GM12878 (cell line): ENCODE measurements around the gene EVI5L. TPM values are rescaled to one million over a fixed set of nuclear protein-coding genes. Genes with fewer than 3 reads are reported as not detected.

Source experiments
- ATAC-seq: fragments of 200-7000 bp; cut with Tn5 transposase; 3 replicates; pipeline ENCODE4 v1.9.1; 2020; ENCODE audit warnings: mild to moderate bottlenecking, moderate library complexity
- BruUV-seq: library from RNA; stranded (reverse); fragments of 400-500 nt; replicated peaks from 2 replicates; lab custom pipeline; 2021; lab: Mats Ljungman, UMichigan
- CTCF ChIA-PET: fragments of 300-600 bp; sonication (Branson Sonifier 250); formaldehyde crosslinking; extraction: SDS; loops from one replicate; lab custom pipeline; 2021; ENCODE audit warnings: inconsistent platforms; lab: Yijun Ruan, JAX
- POLR2A ChIA-PET: fragments of 350-600 bp; formaldehyde crosslinking; extraction: SDS; loops from one replicate; lab custom pipeline; 2021; ENCODE audit warnings: inconsistent platforms; lab: Charles Lee
- RAD21 ChIA-PET: fragments of 300-600 bp; sonication (Branson Sonifier 250); formaldehyde crosslinking; loops from one replicate; lab custom pipeline; 2023; ENCODE audit warnings: antibody characterized with exemption; ENCODE audit not compliant: unreplicated experiment; lab: Charles Lee
- SMC1A ChIA-PET: fragments of 300-600 bp; sonication (Branson Sonifier 250); formaldehyde crosslinking; loops from one replicate; lab custom pipeline; 2023; ENCODE audit not compliant: unreplicated experiment, uncharacterized antibody; lab: Charles Lee
- DNase-seq: peaks from one replicate; pipeline ENCODE4 v3.0.0-alpha.2; 2011; ENCODE audit warnings: low read depth, low spot score
- FAIRE-seq: peaks from 3 replicates; lab custom pipeline; 2011; peaks lifted over from hg19 to GRCh38; lab: Jason Lieb, UNC
- H2AFZ ChIP-seq: 2 replicates; pipeline ENCODE4 v1.6.0; 2011; ENCODE audit warnings: low read depth, low read length, control low read depth; ENCODE audit not compliant: control insufficient read depth
- H3K27ac ChIP-seq: 2 replicates; pipeline ENCODE4 v1.5.1; 2011; ENCODE audit warnings: control low read depth; ENCODE audit not compliant: control insufficient read depth, insufficient read depth
- H3K27me3 ChIP-seq, 2 experiments: replicated peaks in 1 of 2; 2 replicates each; pipeline versions ENCODE4 v1.6.0 to v1.6.1; 2011; ENCODE audit warnings: low read length in 1 of 2; ENCODE audit not compliant: control insufficient read depth in 2 of 2, insufficient read depth in 2 of 2
- H3K36me3 ChIP-seq, 2 experiments: 2 replicates each; pipeline ENCODE4 v1.5.1; 2011; ENCODE audit warnings: low read length in 1 of 2; ENCODE audit not compliant: control insufficient read depth in 2 of 2, insufficient read depth in 2 of 2
- H3K4me1 ChIP-seq: 2 replicates; pipeline ENCODE4 v1.6.1; 2011; ENCODE audit warnings: mild to moderate bottlenecking, low read length, moderate library complexity, mixed read lengths; ENCODE audit not compliant: control insufficient read depth, insufficient read depth
- H3K4me2 ChIP-seq: 2 replicates; pipeline ENCODE4 v1.6.0; 2011; ENCODE audit warnings: control low read depth; ENCODE audit not compliant: control insufficient read depth, insufficient read depth
- H3K4me3 ChIP-seq: fragments of 200-600 bp; sonication (generic); 2 replicates; pipeline ENCODE4 v1.5.1; 2016
- H3K79me2 ChIP-seq: 2 replicates; pipeline ENCODE4 v1.6.0; 2011; ENCODE audit warnings: low read length; ENCODE audit not compliant: control insufficient read depth, insufficient read depth
- H3K9ac ChIP-seq: 2 replicates; pipeline ENCODE4 v1.8.0; 2011; ENCODE audit warnings: low read length, control low read depth, mixed read lengths; ENCODE audit not compliant: control insufficient read depth, insufficient read depth
- H3K9me3 ChIP-seq: replicated peaks from 3 replicates; pipeline ENCODE4 v1.5.1; 2011; ENCODE audit warnings: mild to moderate bottlenecking, low read length; ENCODE audit not compliant: control insufficient read depth, insufficient read depth
- H4K20me1 ChIP-seq: 2 replicates; pipeline ENCODE4 v1.6.0; 2011; ENCODE audit not compliant: control insufficient read depth, insufficient read depth
- BCL11A ChIP-seq: IDR thresholded peaks from 2 replicates; pipeline ENCODE4 v1.6.1; 2011; ENCODE audit warnings: low read depth, low read length
- BMI1 ChIP-seq: fragments of 450-650 bp; IDR thresholded peaks from 2 replicates; pipeline ENCODE4 v1.6.1; 2016; ENCODE audit warnings: mild to moderate bottlenecking, moderate library complexity, borderline replicate concordance
- BRCA1 ChIP-seq: IDR thresholded peaks from 2 replicates; pipeline ENCODE4 v1.6.1; 2011; ENCODE audit warnings: low read depth, low read length, improper control_type of control experiment
- CEBPB ChIP-seq, 2 experiments: fragments of 150-350 bp in 1 of 2; IDR thresholded peaks; 2 replicates each; pipeline ENCODE4 v1.6.1; 2012 to 2014; ENCODE audit warnings: low read depth in 2 of 2, low read length in 2 of 2, borderline replicate concordance in 1 of 2, inconsistent platforms in 1 of 2
- CUX1 ChIP-seq: IDR thresholded peaks from 2 replicates; pipeline ENCODE4 v1.6.1; 2012; ENCODE audit warnings: improper control_type of control experiment, low read depth, low read length; ENCODE audit not compliant: insufficient replicate concordance
- HDAC6 ChIP-seq: fragments of 200-600 bp; sonication (generic); IDR thresholded peaks from one replicate; pipeline ENCODE4 v1.8.0; 2017; ENCODE audit warnings: antibody characterized with exemption; ENCODE audit not compliant: unreplicated experiment
- RAD21 ChIP-seq: IDR thresholded peaks from 2 replicates; pipeline ENCODE4 v1.6.1; 2011; ENCODE audit warnings: mild to moderate bottlenecking, low read depth, low read length, moderate library complexity; ENCODE audit not compliant: insufficient read depth
- RB1 ChIP-seq: fragments of 450-650 bp; formaldehyde crosslinking; IDR thresholded peaks from 2 replicates; pipeline ENCODE4 v1.6.1; 2017; ENCODE audit warnings: mild to moderate bottlenecking, borderline replicate concordance
- RFX5 ChIP-seq: IDR thresholded peaks from 2 replicates; pipeline ENCODE4 v1.6.1; 2011; ENCODE audit warnings: low read depth, low read length, improper control_type of control experiment
- SREBF2 ChIP-seq: IDR thresholded peaks from 2 replicates; pipeline ENCODE4 v1.6.1; 2012; ENCODE audit warnings: mild to moderate bottlenecking, low read length
- TCF12 ChIP-seq: IDR thresholded peaks from 2 replicates; pipeline ENCODE4 v1.6.1; 2011; ENCODE audit warnings: low read depth, mild to moderate bottlenecking, low read length
- YBX1 ChIP-seq: fragments of 450-650 bp; IDR thresholded peaks from 2 replicates; pipeline ENCODE4 v1.6.1; 2016; ENCODE audit warnings: antibody characterized with exemption
- YY1 ChIP-seq: IDR thresholded peaks from 2 replicates; pipeline ENCODE4 v1.6.1; 2011; ENCODE audit warnings: low read depth, mild to moderate bottlenecking, low read length
- ZBTB33 ChIP-seq: fragments of 450-650 bp; IDR thresholded peaks from 2 replicates; pipeline ENCODE4 v1.6.1; 2017; ENCODE audit warnings: mild to moderate bottlenecking
- ZNF207 ChIP-seq: fragments of 450-650 bp; IDR thresholded peaks from 2 replicates; pipeline ENCODE4 v1.6.1; 2014; ENCODE audit warnings: antibody characterized with exemption, mild to moderate bottlenecking, borderline replicate concordance
- WGBS: methylation state at CpG from one replicate; pipeline ENCODE4 v1.1.6; 2016; ENCODE audit warnings: low lambda C conversion rate; ENCODE audit not compliant: insufficient replicate concordance, insufficient coverage; ENCODE audit errors: missing lambda C conversion rate; 5-methylcytosine and 5-hydroxymethylcytosine counted together
- in situ Hi-C: fragments of 300-500 bp; cut with MboI; formaldehyde crosslinking; loops from 9 replicates; pipeline ENCODE4 v1.14.3; 2018; ENCODE audit warnings: mixed read lengths
- intact Hi-C: fragments of 100-400 bp; cut with micrococcal nuclease; formaldehyde crosslinking; loops from one replicate; pipeline ENCODE4 v1.14.2; 2022; ENCODE audit not compliant: unreplicated experiment
- polyA plus RNA-seq, 11 experiments: library from polyadenylated mRNA; depleted of rRNA in 4 of 11; unstranded in 6 of 11; stranded (reverse) in 5 of 11; fragments of >200 nt; fragmentation: Nextera tagmentation in 4 of 11; fragmentation: Illumina TruSeq in 1 of 11; extraction: Ambion mirVana in 4 of 11; extraction: Trizol in 1 of 11; gene quantifications; 1 replicate in 1 of 11; 2 replicates in 10 of 11; pipeline versions ENCODE4 v1.2.1 to v1.2.3, GENCODE V29; 2011 to 2016; ENCODE audit warnings: inconsistent platforms in 2 of 11, missing spikeins in 2 of 11, low read depth in 1 of 11
- total RNA-seq, 4 experiments: library from RNA; depleted of rRNA in 3 of 4; stranded (reverse); fragments of >200 nt in 3 of 4; fragmentation: Illumina TruSeq in 1 of 4; extraction: Trizol in 1 of 4; gene quantifications; 2 replicates each; pipeline versions ENCODE4 v1.2.1 to v1.2.3, GENCODE V29; 2013 to 2021

Gene EVI5L
- total and polyA plus RNA-seq, 10 of the 15 experiments (the other 5 are each of a cell fraction or from before 2014, with no cell fraction given): 0.23 to 13.8 (median 5.0) TPM

- Histone ChIP-seq H3K27me3 (peaks cover 2 to 15% of the 10 kb centered on the region in 2 experiments; a peak in 3 of 4 replicates), H4K20me1 (no peaks in the 10 kb centered on the region), H3K4me3 (no peak overlapping the region), H3K27ac (no peak overlapping the region), H3K4me1 (peaks cover 11% of the 10 kb centered on the region; the same call in 1 of the 2 replicates), H3K79me2 (no peaks in the 10 kb centered on the region), H3K4me2 (no peak overlapping the region), H2AFZ (no peak overlapping the region), H3K9me3 (no peaks in the 10 kb centered on the region; the same call in 1 of the 3 replicates), H3K9ac (no peak overlapping the region), H3K36me3 (no peaks in the 10 kb centered on the region)
- no peak for TF ChIP-seq HDAC6
- no peak for TF ChIP-seq ZNF207
- no peak for TF ChIP-seq ZBTB33
- TF ChIP-seq SREBF2: no peak
- no peak for TF ChIP-seq BRCA1
- no peak for TF ChIP-seq BMI1
- TF ChIP-seq BCL11A: no peak
- TF ChIP-seq RFX5: no peak
- no peak for TF ChIP-seq CUX1
- no peak for TF ChIP-seq TCF12
- no peak for TF ChIP-seq RAD21
- no peak for TF ChIP-seq YY1
- TF ChIP-seq YBX1: no peak
- no peak for TF ChIP-seq RB1
- TF ChIP-seq CEBPB (IDR thresholded peaks at IDR 0.05; ENCODE audit: borderline replicate concordance in 1 of 2, low read depth in 2 of 2, low read length in 2 of 2): no peak
- ATAC-seq (no peak), DNase-seq (no peak), FAIRE-seq (no peak)
- ChIA-PET RAD21 (no interaction called here), POLR2A (no interaction called here), CTCF (no interaction called here), SMC1A (no interaction called here)
- WGBS: 78% methylated on average over 16 of the region's 18 CpGs
- intact Hi-C loops: no loop called here
- no TSS peak for BruUV-seq
- in situ Hi-C loops: no loop called here
These were observed 34.7 kb downstream of the EVI5L start for GRCh38 chr19:7864690-7865074.
